GM19438 (cell line): ENCODE results near the gene CAMK2N2.

Experiments used
- ATAC-seq: cut with Tn5 transposase; IDR thresholded peaks from one replicate; pipeline ENCODE4 v1.9.1; 2021; ENCODE audit warnings: low read depth; ENCODE audit not compliant: unreplicated experiment

CAMK2N2 gene

DNA sequence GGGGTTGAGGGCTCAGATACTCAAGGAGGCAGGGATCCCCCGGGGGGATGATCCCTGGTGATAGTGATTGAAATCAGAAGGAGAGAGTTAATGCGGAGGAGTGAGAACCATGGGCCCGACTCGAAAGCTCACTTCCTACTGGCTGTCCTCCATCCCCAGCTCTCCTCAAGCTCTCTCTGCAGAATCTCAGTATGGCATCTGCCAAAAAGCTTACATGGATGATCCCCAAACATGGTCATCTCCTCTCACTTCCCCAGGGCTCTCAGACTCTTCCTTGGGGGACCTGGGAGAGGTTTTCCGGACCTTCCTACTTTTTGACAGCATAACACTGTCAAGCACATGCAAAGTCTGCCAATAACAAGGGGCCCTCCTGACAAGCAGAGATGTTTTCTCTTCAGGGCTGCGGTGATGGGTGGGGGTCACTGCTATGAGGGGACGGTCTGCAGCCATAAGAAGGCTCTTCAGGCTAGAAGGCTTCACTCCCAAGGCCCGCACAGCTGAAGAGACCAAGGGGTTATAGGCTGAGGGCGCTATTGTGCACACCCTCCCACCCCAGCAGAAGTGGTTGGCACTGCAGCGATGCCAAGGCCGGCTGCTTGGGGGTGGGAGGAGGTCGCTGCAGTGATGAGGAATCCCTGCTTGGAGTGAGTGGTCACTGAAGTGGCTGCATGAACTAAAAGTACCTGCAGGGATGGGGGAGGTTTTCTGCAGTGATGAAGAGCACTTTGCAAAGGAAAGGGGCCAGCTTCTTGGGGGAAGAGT lies 32.8 kb downstream of the CAMK2N2 start:
- ATAC-seq, result no peak

DNA sequence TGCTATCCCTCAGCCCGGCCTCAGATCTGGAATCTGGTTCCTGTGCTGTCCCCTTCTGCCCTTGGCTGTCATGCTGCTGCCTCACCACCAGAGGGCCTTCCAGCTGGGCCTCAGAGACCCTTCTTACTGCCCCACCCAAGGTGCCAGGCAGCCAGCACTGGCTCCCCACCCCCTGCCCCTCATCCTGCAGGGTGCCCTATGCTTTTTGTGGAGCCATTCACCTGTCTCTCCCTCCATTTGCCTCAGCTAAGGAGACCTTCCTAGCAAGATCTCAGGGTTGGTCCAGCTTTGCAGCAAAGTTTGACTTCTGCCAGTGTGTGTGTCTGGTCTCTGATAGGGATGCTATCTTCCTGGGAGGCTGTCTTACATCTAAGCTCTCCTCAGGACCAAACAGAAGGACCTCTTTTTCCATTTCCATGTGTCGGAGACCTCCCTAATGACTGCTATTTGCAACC lies 33.8 kb downstream of the CAMK2N2 start:
- no peak for ATAC-seq

DNA sequence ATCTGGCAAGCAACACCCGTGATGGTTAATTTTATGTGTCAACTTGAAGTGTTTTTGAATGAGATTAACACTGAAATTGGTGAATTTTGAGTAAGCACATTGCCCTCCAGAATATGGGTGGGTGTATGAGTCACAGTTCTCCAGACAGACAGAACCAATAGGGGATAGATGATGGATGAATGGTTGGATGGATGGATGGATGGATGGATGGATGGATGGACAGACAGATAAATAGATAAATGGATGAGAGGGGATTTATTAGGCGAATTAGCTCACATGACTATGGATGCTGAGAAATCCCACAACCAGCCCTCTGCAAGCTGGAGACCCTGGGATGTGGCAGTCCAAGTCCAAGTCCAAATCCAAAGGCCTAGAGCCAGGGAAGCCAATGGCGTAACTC lies 37.4 kb downstream of the CAMK2N2 start:
- no peak for ATAC-seq

DNA sequence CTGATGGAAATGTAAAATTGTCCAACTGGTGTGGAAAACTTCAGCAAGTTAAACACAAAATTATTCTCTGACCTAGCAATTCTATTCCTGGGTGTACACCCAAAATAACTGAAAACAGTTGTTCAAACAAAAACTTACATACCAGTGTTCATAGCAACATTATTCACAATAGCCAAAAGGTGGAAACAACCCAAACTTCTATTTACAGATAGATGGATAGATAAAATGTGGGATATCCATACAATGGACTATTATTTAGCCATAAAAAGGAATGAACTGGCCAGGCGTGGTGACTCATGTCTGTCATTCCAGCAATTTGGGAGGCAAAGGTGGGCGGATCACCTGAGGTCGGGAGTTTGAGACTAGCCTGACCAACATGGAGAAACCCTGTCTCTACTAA lies 38.8 kb downstream of the CAMK2N2 start:
- no peak for ATAC-seq

DNA sequence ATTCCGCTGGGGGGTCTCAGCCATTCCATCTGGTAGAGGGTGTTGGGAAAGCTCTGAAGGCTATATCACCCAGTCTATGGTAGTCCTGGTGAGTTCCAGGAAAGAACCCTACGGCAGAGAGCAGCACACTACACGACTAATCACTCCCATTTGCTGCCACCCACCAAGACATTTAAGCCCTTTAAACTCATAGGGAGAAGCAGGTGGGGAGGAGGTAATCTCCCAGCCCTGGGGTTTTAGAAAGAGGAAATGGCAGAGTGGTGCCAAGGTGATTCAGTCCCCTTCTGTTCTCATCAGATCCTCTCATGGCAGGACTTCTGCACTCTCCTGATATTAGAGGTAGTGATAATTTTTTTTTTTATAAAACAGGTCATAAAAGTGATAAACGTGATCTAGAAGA lies 42.5 kb downstream of the CAMK2N2 start:
- ATAC-seq, result no peak

DNA sequence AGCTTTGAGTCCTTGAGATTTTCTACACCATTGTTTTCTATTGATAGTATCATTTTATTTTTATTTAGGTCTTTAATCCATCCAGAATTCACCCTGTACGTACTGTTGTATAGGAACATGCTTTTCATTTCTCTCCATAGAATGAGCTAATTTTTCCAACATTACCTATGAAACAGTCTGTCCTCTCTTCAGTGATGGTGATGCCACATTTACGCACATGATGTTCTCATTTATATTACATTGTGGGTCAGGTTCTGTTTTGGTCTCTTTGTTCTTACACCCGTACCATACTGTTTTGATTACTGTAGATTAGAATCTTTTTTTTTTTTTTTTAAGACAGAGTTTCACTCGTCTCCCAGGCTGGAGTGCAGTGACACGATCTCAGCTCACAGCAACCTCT lies 49.6 kb downstream of the CAMK2N2 start:
- no peak for ATAC-seq

DNA sequence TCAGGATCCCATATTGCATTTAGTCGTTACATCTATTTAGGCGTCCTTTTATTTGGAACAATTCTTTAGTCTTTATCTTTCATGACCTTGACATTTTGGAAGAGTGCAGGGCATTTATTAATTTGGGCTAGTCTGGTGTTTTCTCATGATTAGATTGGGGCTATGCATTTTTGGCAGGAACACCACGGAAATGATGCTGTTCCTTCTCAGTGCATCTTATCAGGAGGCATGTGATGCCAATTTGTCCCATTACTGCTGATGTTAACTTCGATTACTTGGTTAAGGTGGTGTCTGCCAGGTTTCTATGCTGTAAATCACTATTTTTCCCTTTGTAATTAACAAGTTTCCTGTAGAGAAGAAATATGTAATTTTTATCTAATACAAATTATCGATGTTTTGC lies 50.1 kb downstream of the CAMK2N2 start:
- no peak for ATAC-seq
